HepG2 (cell line): ENCODE data around the gene POLR1D. TPM values are rescaled to one million over a fixed set of nuclear protein-coding genes. Genes with fewer than 3 reads are reported as not detected.

Source experiments
- ATAC-seq: fragments of 200-7000 bp; cut with Tn5 transposase; 3 replicates; pipeline ENCODE4 v1.9.1; 2020; ENCODE audit warnings: mild to moderate bottlenecking, moderate library complexity
- BruUV-seq: library from RNA; stranded (reverse); fragments of 400-500 nt; replicated peaks from 2 replicates; lab custom pipeline; 2021; lab: Mats Ljungman, UMichigan
- CTCF ChIA-PET: fragments of 300-600 bp; formaldehyde crosslinking; extraction: SDS; loops from one replicate; lab custom pipeline; 2021; ENCODE audit warnings: low total read pairs, inconsistent platforms, low intra/inter-chr PET ratio; lab: Yijun Ruan, JAX
- POLR2A ChIA-PET: fragments of 350-600 bp; sonication (Branson Sonifier 250); formaldehyde crosslinking; loops from one replicate; lab custom pipeline; 2020; ENCODE audit warnings: antibody characterized with exemption, inconsistent platforms; lab: Yijun Ruan, JAX
- DNase-seq: peaks from one replicate; pipeline ENCODE4 v3.0.0-alpha.2; 2015; ENCODE audit warnings: low spot score
- FAIRE-seq: peaks from 3 replicates; lab custom pipeline; 2011; peaks lifted over from hg19 to GRCh38; lab: Jason Lieb, UNC
- H2AFZ ChIP-seq: one replicate; pipeline ENCODE4 v1.6.1; 2011; ENCODE audit warnings: low read length, inconsistent platforms
- H3K27ac ChIP-seq: fragments of 300-600 bp; 3 replicates; pipeline ENCODE4 v1.8.0; 2011; ENCODE audit warnings: mixed run types, mild to moderate bottlenecking, mixed read lengths, low read length, inconsistent platforms; ENCODE audit not compliant: insufficient read depth; ENCODE audit errors: extremely low read length
- H3K27me3 ChIP-seq, 2 experiments: fragments of 200-600 bp in 1 of 2; 2 replicates in 1 of 2; 3 replicates in 1 of 2; pipeline versions ENCODE4 v1.6.0 to v1.8.0; 2011; ENCODE audit warnings: low read length in 2 of 2, mild to moderate bottlenecking in 2 of 2, moderate library complexity in 2 of 2, inconsistent platforms in 1 of 2; ENCODE audit not compliant: insufficient read depth in 2 of 2, control insufficient read depth in 1 of 2
- H3K36me3 ChIP-seq, 2 experiments: fragments of 200-600 bp in 1 of 2; replicated peaks in 1 of 2; 2 replicates in 1 of 2; 3 replicates in 1 of 2; pipeline versions ENCODE4 v1.5.1 to v1.8.0; 2011; ENCODE audit warnings: low read length in 2 of 2, inconsistent platforms in 1 of 2; ENCODE audit not compliant: insufficient read depth in 2 of 2, control insufficient read depth in 1 of 2
- H3K4me1 ChIP-seq: 2 replicates; pipeline ENCODE4 v1.5.1; 2012; ENCODE audit warnings: low read length, inconsistent platforms; ENCODE audit not compliant: insufficient read depth
- H3K4me2 ChIP-seq: 2 replicates; pipeline ENCODE4 v1.6.0; 2011; ENCODE audit warnings: low read depth, low read length, inconsistent platforms
- H3K4me3 ChIP-seq, 3 experiments: fragments of 200-600 bp in 1 of 3; sonication (generic), shearing (Covaris generic) in 1 of 3; replicated peaks in 1 of 3; 2 replicates each; pipeline ENCODE4 v1.5.1; 2011 to 2016; ENCODE audit warnings: low read length in 3 of 3, inconsistent platforms in 2 of 3, low read depth in 2 of 3, mild to moderate bottlenecking in 2 of 3, control low read depth in 1 of 3, mixed read lengths in 1 of 3; ENCODE audit not compliant: insufficient read depth in 1 of 3
- H3K79me2 ChIP-seq: one replicate; pipeline ENCODE4 v1.6.1; 2011; ENCODE audit warnings: low read length, inconsistent platforms; ENCODE audit not compliant: insufficient read depth
- H3K9ac ChIP-seq: 2 replicates; pipeline ENCODE4 v1.6.0; 2011; ENCODE audit warnings: mild to moderate bottlenecking, low read depth, low read length, inconsistent platforms; ENCODE audit not compliant: insufficient read depth
- H3K9me3 ChIP-seq: 2 replicates; pipeline ENCODE4 v1.5.1; 2012; ENCODE audit warnings: mild to moderate bottlenecking, low read length
- H4K20me1 ChIP-seq: 2 replicates; pipeline ENCODE4 v1.6.0; 2011; ENCODE audit warnings: inconsistent platforms, mild to moderate bottlenecking, low read length, moderate library complexity; ENCODE audit not compliant: insufficient read depth
- ARNT2 ChIP-seq: sonication (generic); formaldehyde crosslinking; IDR thresholded peaks from 2 replicates; pipeline ENCODE4 v1.8.0; 2022; ENCODE audit warnings: mild to moderate bottlenecking, low read depth, missing genetic modification reagents, moderate library complexity
- CBX1 ChIP-seq: IDR thresholded peaks from one replicate; pipeline ENCODE4 v1.6.1; 2016; ENCODE audit warnings: antibody characterized with exemption, low read depth
- EHMT2 ChIP-seq: fragments of 200-600 bp; sonication (generic); IDR thresholded peaks from 2 replicates; pipeline ENCODE4 v1.7.0; 2017; ENCODE audit warnings: antibody characterized with exemption, low read depth, low read length, borderline replicate concordance
- HMGA1 ChIP-seq: sonication (generic); formaldehyde crosslinking; conservative IDR thresholded peaks from 2 replicates; pipeline ENCODE4 v1.4.0; 2020; ENCODE audit warnings: missing genetic modification reagents
- HNRNPH1 ChIP-seq: fragments of 200-400 bp; formaldehyde crosslinking; optimal IDR thresholded peaks from 2 replicates; pipeline ENCODE3; 2017; ENCODE audit warnings: mild to moderate bottlenecking, low read depth, low read length
- JUNB ChIP-seq: sonication (generic); formaldehyde crosslinking; IDR thresholded peaks from 2 replicates; pipeline ENCODE4 v1.8.0; 2022; ENCODE audit warnings: missing genetic modification reagents, mild to moderate bottlenecking, borderline replicate concordance
- MTA1 ChIP-seq: sonication (generic); formaldehyde crosslinking; IDR thresholded peaks from 2 replicates; pipeline ENCODE4 v1.4.0; 2020; ENCODE audit warnings: missing genetic modification reagents, mild to moderate bottlenecking, borderline replicate concordance
- SALL1 ChIP-seq: sonication (generic); formaldehyde crosslinking; IDR thresholded peaks from 2 replicates; pipeline ENCODE4 v1.8.0; 2022; ENCODE audit warnings: mild to moderate bottlenecking, missing genetic modification reagents
- ZBTB10 ChIP-seq: sonication (generic); formaldehyde crosslinking; IDR thresholded peaks from 2 replicates; pipeline ENCODE4 v1.4.0; 2020; ENCODE audit warnings: missing genetic modification reagents, borderline replicate concordance
- ZC3H4 ChIP-seq: sonication (generic); formaldehyde crosslinking; IDR thresholded peaks from 2 replicates; pipeline ENCODE4 v1.4.0; 2020; ENCODE audit warnings: missing genetic modification reagents, borderline replicate concordance
- ZNF264 ChIP-seq: sonication (generic); formaldehyde crosslinking; IDR thresholded peaks from 2 replicates; pipeline ENCODE4 v1.4.0; 2020; ENCODE audit warnings: missing genetic modification reagents
- ZNF44 ChIP-seq: sonication (generic); formaldehyde crosslinking; IDR thresholded peaks from 2 replicates; pipeline ENCODE4 v1.5.1; 2020; ENCODE audit warnings: mild to moderate bottlenecking, missing genetic modification reagents
- ZNF468 ChIP-seq: sonication (generic); formaldehyde crosslinking; IDR thresholded peaks from 2 replicates; pipeline ENCODE4 v1.8.0; 2022; ENCODE audit warnings: mild to moderate bottlenecking, moderate library complexity, missing genetic modification reagents
- ZZZ3 ChIP-seq: sonication (generic); formaldehyde crosslinking; IDR thresholded peaks from 2 replicates; pipeline ENCODE4 v1.4.0; 2020; ENCODE audit warnings: missing genetic modification reagents, mild to moderate bottlenecking, borderline replicate concordance
- WGBS: methylation state at CpG from one replicate; pipeline ENCODE4 v1.1.6; 2017; ENCODE audit warnings: low lambda C conversion rate; 5-methylcytosine and 5-hydroxymethylcytosine counted together
- in situ Hi-C: cut with HindIII; loops from 2 replicates; pipeline ENCODE4 v1.10.0; 2017; ENCODE audit warnings: low pct_unique_long_range_greater_than_20kb; ENCODE audit not compliant: extremely low pct_ligation_motif_present
- intact Hi-C: fragments of 100-400 bp; cut with micrococcal nuclease; formaldehyde crosslinking; loops from one replicate; pipeline ENCODE4 v1.10.0; 2022; ENCODE audit not compliant: unreplicated experiment
- polyA plus RNA-seq, 8 experiments: library from polyadenylated mRNA; depleted of rRNA in 3 of 8; stranded (reverse) in 7 of 8; unstranded in 1 of 8; fragments of >200 nt; fragmentation: Illumina TruSeq in 4 of 8; extraction: Trizol in 4 of 8; gene quantifications; 2 replicates each; pipeline versions ENCODE4 v1.2.1 to v1.2.3, GENCODE V29; 2011 to 2016; ENCODE audit warnings: low read depth in 4 of 8, missing spikeins in 1 of 8, mixed read lengths in 1 of 8; ENCODE audit not compliant: insufficient read depth in 1 of 8
- total RNA-seq, 5 experiments: library from RNA; depleted of rRNA; stranded (reverse); fragments of >200 nt; fragmentation: Illumina TruSeq; extraction: Trizol; gene quantifications; 2 replicates each; pipeline ENCODE4 v1.2.3, GENCODE V29; 2016; ENCODE audit warnings: low read depth in 1 of 5
- TF ChIP-seq, protein P1 (sequence below): sonication (generic); formaldehyde crosslinking; IDR thresholded peaks from 2 replicates; pipeline ENCODE4 v1.4.0; 2020; ENCODE audit warnings: missing genetic modification reagents, borderline replicate concordance
- TF ChIP-seq, protein P2 (sequence below): sonication (generic); formaldehyde crosslinking; conservative IDR thresholded peaks from 2 replicates; pipeline ENCODE4 v1.8.1; 2023; ENCODE audit warnings: missing genetic modification reagents

POLR1D gene
- total and polyA plus RNA-seq, 2 of the 13 experiments (the other 11 are each of a cell fraction or from before 2014, with no cell fraction given) = 183 to 490 TPM

- POLR2A ChIA-PET = no interaction called here
- no peak for FAIRE-seq
- Histone ChIP-seq H3K9me3 (no peaks in the 10 kb centered on the region), H3K27me3 (no peaks in the 10 kb centered on the region), H3K4me2 (no peak overlapping the region), H3K4me1 (peaks cover 32% of the 10 kb centered on the region), H3K4me3 (no peak overlapping the region), H3K9ac (no peak overlapping the region), H4K20me1 (no peaks in the 10 kb centered on the region), H3K79me2 (peaks cover 28% of the 10 kb centered on the region), H3K36me3 (peaks cover 4 to 7% of the 10 kb centered on the region in 2 experiments; a peak in 3 of 5 replicates), H3K27ac (no peak overlapping the region), H2AFZ (no peak overlapping the region)
- 94% methylated on average over 4 of the region's 4 CpGs for WGBS
- DNase-seq = no peak
- intact Hi-C loops = no loop called here
- CTCF ChIA-PET = no interaction called here
- no peak for ATAC-seq
- in situ Hi-C loops = no loop called here
- BruUV-seq = no TSS peak
- TF ChIP-seq ZBTB10 (CRISPR knock-in tag) = no peak
- TF ChIP-seq HMGA1 (CRISPR knock-in tag) = no peak
- TF ChIP-seq ZC3H4 (CRISPR knock-in tag) = no peak
- no peak for TF ChIP-seq ZNF468 (CRISPR knock-in tag)
- TF ChIP-seq ARNT2 (CRISPR knock-in tag) = no peak
- TF ChIP-seq ZNF264 = no peak
- no peak for TF ChIP-seq CBX1
- no peak for TF ChIP-seq MTA1 (CRISPR knock-in tag)
- TF ChIP-seq HNRNPH1 = no peak
- TF ChIP-seq, protein P1, sequence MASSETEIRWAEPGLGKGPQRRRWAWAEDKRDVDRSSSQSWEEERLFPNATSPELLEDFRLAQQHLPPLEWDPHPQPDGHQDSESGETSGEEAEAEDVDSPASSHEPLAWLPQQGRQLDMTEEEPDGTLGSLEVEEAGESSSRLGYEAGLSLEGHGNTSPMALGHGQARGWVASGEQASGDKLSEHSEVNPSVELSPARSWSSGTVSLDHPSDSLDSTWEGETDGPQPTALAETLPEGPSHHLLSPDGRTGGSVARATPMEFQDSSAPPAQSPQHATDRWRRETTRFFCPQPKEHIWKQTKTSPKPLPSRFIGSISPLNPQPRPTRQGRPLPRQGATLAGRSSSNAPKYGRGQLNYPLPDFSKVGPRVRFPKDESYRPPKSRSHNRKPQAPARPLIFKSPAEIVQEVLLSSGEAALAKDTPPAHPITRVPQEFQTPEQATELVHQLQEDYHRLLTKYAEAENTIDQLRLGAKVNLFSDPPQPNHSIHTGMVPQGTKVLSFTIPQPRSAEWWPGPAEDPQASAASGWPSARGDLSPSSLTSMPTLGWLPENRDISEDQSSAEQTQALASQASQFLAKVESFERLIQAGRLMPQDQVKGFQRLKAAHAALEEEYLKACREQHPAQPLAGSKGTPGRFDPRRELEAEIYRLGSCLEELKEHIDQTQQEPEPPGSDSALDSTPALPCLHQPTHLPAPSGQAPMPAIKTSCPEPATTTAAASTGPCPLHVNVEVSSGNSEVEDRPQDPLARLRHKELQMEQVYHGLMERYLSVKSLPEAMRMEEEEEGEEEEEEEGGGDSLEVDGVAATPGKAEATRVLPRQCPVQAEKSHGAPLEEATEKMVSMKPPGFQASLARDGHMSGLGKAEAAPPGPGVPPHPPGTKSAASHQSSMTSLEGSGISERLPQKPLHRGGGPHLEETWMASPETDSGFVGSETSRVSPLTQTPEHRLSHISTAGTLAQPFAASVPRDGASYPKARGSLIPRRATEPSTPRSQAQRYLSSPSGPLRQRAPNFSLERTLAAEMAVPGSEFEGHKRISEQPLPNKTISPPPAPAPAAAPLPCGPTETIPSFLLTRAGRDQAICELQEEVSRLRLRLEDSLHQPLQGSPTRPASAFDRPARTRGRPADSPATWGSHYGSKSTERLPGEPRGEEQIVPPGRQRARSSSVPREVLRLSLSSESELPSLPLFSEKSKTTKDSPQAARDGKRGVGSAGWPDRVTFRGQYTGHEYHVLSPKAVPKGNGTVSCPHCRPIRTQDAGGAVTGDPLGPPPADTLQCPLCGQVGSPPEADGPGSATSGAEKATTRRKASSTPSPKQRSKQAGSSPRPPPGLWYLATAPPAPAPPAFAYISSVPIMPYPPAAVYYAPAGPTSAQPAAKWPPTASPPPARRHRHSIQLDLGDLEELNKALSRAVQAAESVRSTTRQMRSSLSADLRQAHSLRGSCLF (CRISPR knock-in tag) = no peak
- TF ChIP-seq ZNF44 (CRISPR knock-in tag) = no peak
- no peak for TF ChIP-seq SALL1
- no peak for TF ChIP-seq ZZZ3
- TF ChIP-seq EHMT2 = no peak
- TF ChIP-seq, protein P2, sequence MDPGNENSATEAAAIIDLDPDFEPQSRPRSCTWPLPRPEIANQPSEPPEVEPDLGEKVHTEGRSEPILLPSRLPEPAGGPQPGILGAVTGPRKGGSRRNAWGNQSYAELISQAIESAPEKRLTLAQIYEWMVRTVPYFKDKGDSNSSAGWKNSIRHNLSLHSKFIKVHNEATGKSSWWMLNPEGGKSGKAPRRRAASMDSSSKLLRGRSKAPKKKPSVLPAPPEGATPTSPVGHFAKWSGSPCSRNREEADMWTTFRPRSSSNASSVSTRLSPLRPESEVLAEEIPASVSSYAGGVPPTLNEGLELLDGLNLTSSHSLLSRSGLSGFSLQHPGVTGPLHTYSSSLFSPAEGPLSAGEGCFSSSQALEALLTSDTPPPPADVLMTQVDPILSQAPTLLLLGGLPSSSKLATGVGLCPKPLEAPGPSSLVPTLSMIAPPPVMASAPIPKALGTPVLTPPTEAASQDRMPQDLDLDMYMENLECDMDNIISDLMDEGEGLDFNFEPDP (CRISPR knock-in tag) = no peak
- TF ChIP-seq JUNB (CRISPR knock-in tag) = no peak
Measured at GRCh38 chr13:27632214-27632613, 10.5 kb downstream of the POLR1D start.
